ENCODE data around the gene PMEPA1. TPM values are rescaled to one million over a fixed set of nuclear protein-coding genes. Genes with fewer than 3 reads are reported as not detected.

PMEPA1 gene
- total RNA-seq, 4 donors from 2014 or later, result 7.5 to 31.3 (median 13.9) TPM

GRCh38 chr20:57608516-57608915, 101.3 kb downstream of the PMEPA1 start:
- TF ChIP-seq CTCF (IDR thresholded peaks at IDR 0.05; ENCODE audit: low read depth), result no peak

GRCh38 chr20:57605878-57606277, 103.9 kb downstream of the PMEPA1 start:
- TF ChIP-seq CTCF (IDR thresholded peaks at IDR 0.05; ENCODE audit: low read depth), result no peak

GRCh38 chr20:57605045-57605444, 104.8 kb downstream of the PMEPA1 start:
- no peak for TF ChIP-seq CTCF (IDR thresholded peaks at IDR 0.05; ENCODE audit: low read depth)

GRCh38 chr20:57603120-57603519, 106.7 kb downstream of the PMEPA1 start:
- TF ChIP-seq CTCF (IDR thresholded peaks at IDR 0.05; ENCODE audit: low read depth), result no peak

GRCh38 chr20:57601737-57602136, 108.1 kb downstream of the PMEPA1 start:
- TF ChIP-seq CTCF (IDR thresholded peaks at IDR 0.05; ENCODE audit: low read depth), result no peak

- no peak for TF ChIP-seq CTCF (IDR thresholded peaks at IDR 0.05; ENCODE audit: low read depth)
Measured at GRCh38 chr20:57601211-57601570, 108.6 kb downstream of the PMEPA1 start.

- TF ChIP-seq CTCF (IDR thresholded peaks at IDR 0.05; ENCODE audit: low read depth), result no peak
Measured at GRCh38 chr20:57600320-57601210, 109.2 kb downstream of the PMEPA1 start.
